ENCODE results near the gene NF1.

GRCh38 chr17:31411707-31412285 is 317.0 kb downstream of the NF1 start:
- no peak for TF ChIP-seq CTCF (IDR thresholded peaks at IDR 0.05; ENCODE audit: low read depth, low read length)
- no peak for TF ChIP-seq EZH2phosphoT487 (IDR thresholded peaks at IDR 0.05; ENCODE audit: low read depth)

Measured in OCI-LY3 (cell line).